ENCODE measurements around the gene PLAC9. TPM values are rescaled to one million over a fixed set of nuclear protein-coding genes. Genes with fewer than 3 reads are reported as not detected.

The PLAC9 gene
- total RNA-seq, 1 donor from 2014 or later = 2.2 TPM

GRCh38 chr10:80177781-80178636 is 45.5 kb downstream of the PLAC9 start:
- ATAC-seq (no peak), DNase-seq (ENCODE audit: low spot score) (no peak)

- ATAC-seq (peak; percentile 19), DNase-seq (ENCODE audit: low spot score) (no peak)
Observed at GRCh38 chr10:80182986-80183385, 50.5 kb downstream of the PLAC9 start.

GRCh38 chr10:80183436-80183835 is 50.9 kb downstream of the PLAC9 start:
- no peak for ATAC-seq
- no peak for DNase-seq (ENCODE audit: low spot score)

- DNase-seq (ENCODE audit: low spot score) (no peak), ATAC-seq (no peak)
Observed at GRCh38 chr10:80184291-80184690, 51.8 kb downstream of the PLAC9 start.

GRCh38 chr10:80185578-80186299 is 53.2 kb downstream of the PLAC9 start:
- no peak for DNase-seq (ENCODE audit: low spot score)
- no peak for ATAC-seq

GRCh38 chr10:80186364-80187012 is 54.0 kb downstream of the PLAC9 start:
- ATAC-seq (peak; percentile 21), DNase-seq (ENCODE audit: low spot score) (no peak)

GRCh38 chr10:80187060-80187459 is 54.5 kb downstream of the PLAC9 start:
- ATAC-seq (no peak), DNase-seq (ENCODE audit: low spot score) (no peak)

- DNase-seq (ENCODE audit: low spot score) (no peak), ATAC-seq (peak; percentile 61)
Observed at GRCh38 chr10:80187465-80188409, 55.2 kb downstream of the PLAC9 start.

- ATAC-seq = no peak
Observed at GRCh38 chr10:80188713-80189112, 56.2 kb downstream of the PLAC9 start.

GRCh38 chr10:80191589-80192270 is 59.2 kb downstream of the PLAC9 start:
- no peak for ATAC-seq

More at GRCh38 chr10:80188713-80189112, 56.2 kb downstream of the PLAC9 start:
- no peak for DNase-seq (ENCODE audit: low spot score)

GRCh38 chr10:80192553-80192952 is 60.0 kb downstream of the PLAC9 start:
- no peak for ATAC-seq
- DNase-seq (ENCODE audit: low spot score) = no peak

More at GRCh38 chr10:80191589-80192270, 59.2 kb downstream of the PLAC9 start:
- DNase-seq (ENCODE audit: low spot score) = no peak

GRCh38 chr10:80194373-80195045 is 62.0 kb downstream of the PLAC9 start:
- DNase-seq (ENCODE audit: low spot score) (no peak), ATAC-seq (no peak)

Other genes with a start within 250 kb of the PLAC9 start
- 0.73 TPM for gene SFTPD, start 183.6 kb upstream of the PLAC9 start, total RNA-seq
- 24.8 TPM for gene TMEM254, start 54.1 kb upstream of the PLAC9 start, total RNA-seq
- gene ANXA11, start 72.8 kb downstream of the PLAC9 start, total RNA-seq = 42.7 TPM
- gene MAT1A, start 156.9 kb downstream of the PLAC9 start, total RNA-seq = 928 TPM
- not detected for gene DYDC1, start 224.0 kb downstream of the PLAC9 start, total RNA-seq
- gene DYDC2, start 224.1 kb downstream of the PLAC9 start, total RNA-seq = 0.48 TPM

Measured in left lobe of liver (tissue), 2 donors.